HepG2 (cell line): ENCODE data around the gene KANSL1L. TPM values are rescaled to one million over a fixed set of nuclear protein-coding genes. Genes with fewer than 3 reads are reported as not detected.

Experiments used
- ATAC-seq: fragments of 200-7000 bp; cut with Tn5 transposase; 3 replicates; pipeline ENCODE4 v1.9.1; 2020; ENCODE audit warnings: mild to moderate bottlenecking, moderate library complexity
- BruUV-seq: library from RNA; stranded (reverse); fragments of 400-500 nt; replicated peaks from 2 replicates; lab custom pipeline; 2021; lab: Mats Ljungman, UMichigan
- CTCF ChIA-PET: fragments of 300-600 bp; formaldehyde crosslinking; extraction: SDS; loops from one replicate; lab custom pipeline; 2021; ENCODE audit warnings: low total read pairs, inconsistent platforms, low intra/inter-chr PET ratio; lab: Yijun Ruan, JAX
- POLR2A ChIA-PET: fragments of 350-600 bp; sonication (Branson Sonifier 250); formaldehyde crosslinking; loops from one replicate; lab custom pipeline; 2020; ENCODE audit warnings: antibody characterized with exemption, inconsistent platforms; lab: Yijun Ruan, JAX
- DNase-seq: peaks from one replicate; pipeline ENCODE4 v3.0.0-alpha.2; 2015; ENCODE audit warnings: low spot score
- FAIRE-seq: peaks from 3 replicates; lab custom pipeline; 2011; peaks lifted over from hg19 to GRCh38; lab: Jason Lieb, UNC
- H2AFZ ChIP-seq: one replicate; pipeline ENCODE4 v1.6.1; 2011; ENCODE audit warnings: low read length, inconsistent platforms
- H3K27ac ChIP-seq: fragments of 300-600 bp; 3 replicates; pipeline ENCODE4 v1.8.0; 2011; ENCODE audit warnings: mixed run types, mild to moderate bottlenecking, mixed read lengths, low read length, inconsistent platforms; ENCODE audit not compliant: insufficient read depth; ENCODE audit errors: extremely low read length
- H3K27me3 ChIP-seq, 2 experiments: fragments of 200-600 bp in 1 of 2; 2 replicates in 1 of 2; 3 replicates in 1 of 2; pipeline versions ENCODE4 v1.6.0 to v1.8.0; 2011; ENCODE audit warnings: low read length in 2 of 2, mild to moderate bottlenecking in 2 of 2, moderate library complexity in 2 of 2, inconsistent platforms in 1 of 2; ENCODE audit not compliant: insufficient read depth in 2 of 2, control insufficient read depth in 1 of 2
- H3K36me3 ChIP-seq, 2 experiments: fragments of 200-600 bp in 1 of 2; replicated peaks in 1 of 2; 2 replicates in 1 of 2; 3 replicates in 1 of 2; pipeline versions ENCODE4 v1.5.1 to v1.8.0; 2011; ENCODE audit warnings: low read length in 2 of 2, inconsistent platforms in 1 of 2; ENCODE audit not compliant: insufficient read depth in 2 of 2, control insufficient read depth in 1 of 2
- H3K4me1 ChIP-seq: 2 replicates; pipeline ENCODE4 v1.5.1; 2012; ENCODE audit warnings: low read length, inconsistent platforms; ENCODE audit not compliant: insufficient read depth
- H3K4me2 ChIP-seq: 2 replicates; pipeline ENCODE4 v1.6.0; 2011; ENCODE audit warnings: low read depth, low read length, inconsistent platforms
- H3K4me3 ChIP-seq, 3 experiments: fragments of 200-600 bp in 1 of 3; sonication (generic), shearing (Covaris generic) in 1 of 3; replicated peaks in 1 of 3; 2 replicates each; pipeline ENCODE4 v1.5.1; 2011 to 2016; ENCODE audit warnings: low read length in 3 of 3, inconsistent platforms in 2 of 3, low read depth in 2 of 3, mild to moderate bottlenecking in 2 of 3, control low read depth in 1 of 3, mixed read lengths in 1 of 3; ENCODE audit not compliant: insufficient read depth in 1 of 3
- H3K79me2 ChIP-seq: one replicate; pipeline ENCODE4 v1.6.1; 2011; ENCODE audit warnings: low read length, inconsistent platforms; ENCODE audit not compliant: insufficient read depth
- H3K9ac ChIP-seq: 2 replicates; pipeline ENCODE4 v1.6.0; 2011; ENCODE audit warnings: mild to moderate bottlenecking, low read depth, low read length, inconsistent platforms; ENCODE audit not compliant: insufficient read depth
- H3K9me3 ChIP-seq: 2 replicates; pipeline ENCODE4 v1.5.1; 2012; ENCODE audit warnings: mild to moderate bottlenecking, low read length
- H4K20me1 ChIP-seq: 2 replicates; pipeline ENCODE4 v1.6.0; 2011; ENCODE audit warnings: inconsistent platforms, mild to moderate bottlenecking, low read length, moderate library complexity; ENCODE audit not compliant: insufficient read depth
- BCL6 ChIP-seq: IDR thresholded peaks from 2 replicates; pipeline ENCODE4 v1.6.1; 2016; ENCODE audit warnings: missing genetic modification reagents, missing compliant biosample characterization
- CEBPB ChIP-seq: IDR thresholded peaks from 2 replicates; pipeline ENCODE4 v1.6.1; 2011; ENCODE audit warnings: low read depth, low read length, improper control_type of control experiment, borderline replicate concordance
- GATAD2A ChIP-seq: IDR thresholded peaks from 2 replicates; pipeline ENCODE4 v1.6.1; 2016
- HNF4A ChIP-seq: sonication (generic); formaldehyde crosslinking; IDR thresholded peaks from 2 replicates; pipeline ENCODE4 v1.4.0; 2020; ENCODE audit warnings: missing genetic modification reagents
- HNF4G ChIP-seq, 2 experiments: sonication (generic) in 1 of 2; formaldehyde crosslinking in 1 of 2; IDR thresholded peaks; 2 replicates each; pipeline versions ENCODE4 v1.4.0 to v1.6.1; 2011 to 2020; ENCODE audit warnings: borderline replicate concordance in 2 of 2, low read depth in 2 of 2, mild to moderate bottlenecking in 2 of 2, low read length in 1 of 2, missing genetic modification reagents in 1 of 2, moderate library complexity in 1 of 2
- NCOR1 ChIP-seq: fragments of 200-600 bp; sonication (generic); IDR thresholded peaks from 2 replicates; pipeline ENCODE4 v1.7.0; 2017; ENCODE audit warnings: antibody characterized with exemption, low read length, borderline replicate concordance
- ZNF382 ChIP-seq: sonication (generic); formaldehyde crosslinking; IDR thresholded peaks from 2 replicates; pipeline ENCODE4 v1.5.0; 2020; ENCODE audit warnings: missing genetic modification reagents, mild to moderate bottlenecking, borderline replicate concordance
- WGBS: methylation state at CpG from one replicate; pipeline ENCODE4 v1.1.6; 2017; ENCODE audit warnings: low lambda C conversion rate; 5-methylcytosine and 5-hydroxymethylcytosine counted together
- in situ Hi-C: cut with HindIII; loops from 2 replicates; pipeline ENCODE4 v1.10.0; 2017; ENCODE audit warnings: low pct_unique_long_range_greater_than_20kb; ENCODE audit not compliant: extremely low pct_ligation_motif_present
- intact Hi-C: fragments of 100-400 bp; cut with micrococcal nuclease; formaldehyde crosslinking; loops from one replicate; pipeline ENCODE4 v1.10.0; 2022; ENCODE audit not compliant: unreplicated experiment
- polyA plus RNA-seq, 8 experiments: library from polyadenylated mRNA; depleted of rRNA in 3 of 8; stranded (reverse) in 7 of 8; unstranded in 1 of 8; fragments of >200 nt; fragmentation: Illumina TruSeq in 4 of 8; extraction: Trizol in 4 of 8; gene quantifications; 2 replicates each; pipeline versions ENCODE4 v1.2.1 to v1.2.3, GENCODE V29; 2011 to 2016; ENCODE audit warnings: low read depth in 4 of 8, missing spikeins in 1 of 8, mixed read lengths in 1 of 8; ENCODE audit not compliant: insufficient read depth in 1 of 8
- total RNA-seq, 5 experiments: library from RNA; depleted of rRNA; stranded (reverse); fragments of >200 nt; fragmentation: Illumina TruSeq; extraction: Trizol; gene quantifications; 2 replicates each; pipeline ENCODE4 v1.2.3, GENCODE V29; 2016; ENCODE audit warnings: low read depth in 1 of 5
- TF ChIP-seq, protein P1 (sequence below): sonication (generic); formaldehyde crosslinking; IDR thresholded peaks from 2 replicates; pipeline ENCODE4 v1.8.1; 2023; ENCODE audit warnings: mild to moderate bottlenecking, inconsistent platforms, moderate library complexity, missing genetic modification reagents, borderline replicate concordance
- TF ChIP-seq, protein P2 (sequence below): IDR thresholded peaks from 2 replicates; pipeline ENCODE4 v1.4.0; 2020; ENCODE audit warnings: mild to moderate bottlenecking, missing genetic modification reagents

KANSL1L gene
- total and polyA plus RNA-seq, 2 of the 13 experiments (the other 11 are each of a cell fraction or from before 2014, with no cell fraction given): 5.4 to 10.3 TPM

DNA sequence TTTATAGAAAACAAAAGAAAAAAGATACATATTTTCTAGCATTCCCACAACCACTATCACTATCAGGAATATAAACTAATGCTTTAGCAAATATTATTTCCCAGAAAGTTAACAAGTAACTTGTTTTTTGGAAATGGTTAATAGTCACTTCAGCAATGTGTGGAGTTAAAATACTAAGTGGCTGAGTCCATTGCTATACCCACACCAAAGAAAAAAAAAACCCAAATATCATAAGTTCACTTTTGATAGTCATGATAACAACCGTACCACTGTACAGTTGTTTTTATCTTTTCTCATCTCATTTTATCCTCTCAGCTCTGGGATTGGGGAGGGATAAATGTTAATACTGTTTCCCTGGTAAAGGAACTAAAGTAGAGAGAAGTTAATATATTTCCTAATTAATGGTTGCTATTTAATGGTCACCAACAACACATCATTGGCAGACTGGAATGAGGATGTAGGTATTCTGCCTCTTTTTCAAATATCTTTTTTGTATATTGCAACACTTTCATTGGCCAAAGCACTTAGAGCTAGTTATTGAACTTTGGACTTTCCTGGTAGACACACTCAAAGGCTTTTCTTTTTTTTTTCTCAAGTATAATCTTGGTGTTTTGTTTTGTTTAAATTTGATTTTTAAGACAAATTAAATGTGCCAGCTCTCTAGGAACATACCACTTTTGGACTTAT, 18.4 kb upstream of the KANSL1L start:
- in situ Hi-C loops: loop anchor here (25.0 kb wide), 1 partner anchor 1802 kb away; no protein-coding TSS in a partner anchor
- 2% methylated on average over 1 of the region's 1 CpG for WGBS
- peak; percentile 33 for DNase-seq
- 0 out of 2 replicates have a peak, but pooled peaks cover 5% of the 10 kb centered on the region for H3K9me3 ChIP-seq
- H3K4me3 ChIP-seq: no peak overlapping the region
- H3K4me1 ChIP-seq: peaks cover 11% of the 10 kb centered on the region
- no TSS peak for BruUV-seq
- H3K27ac ChIP-seq: no peak overlapping the region
- CTCF ChIA-PET: no interaction called here
- H3K27me3 ChIP-seq: no peaks in the 10 kb centered on the region
- POLR2A ChIA-PET: interaction anchor here (0.7 to 1.4 kb wide), 3 partner anchors 8 to 186 kb away, joined by 3 read pairs; partner anchors contain the start of gene KANSL1L
- TF ChIP-seq BCL6 (CRISPR knock-in tag) (0 out of 2 replicates have a peak, but pooled peaks have one; percentile 43), HNF4G (IDR thresholded peaks at IDR 0.05; ENCODE audit: borderline replicate concordance, low read depth, low read length) (0 out of 2 replicates have a peak, but pooled peaks have one; percentile 17), HNF4G (CRISPR knock-in tag; IDR thresholded peaks at IDR 0.05; ENCODE audit: borderline replicate concordance, low read depth) (no peak), CEBPB (peak; percentile 75), HNF4A (CRISPR knock-in tag) (peak; percentile 56), ZNF382 (no peak), GATAD2A (CRISPR knock-in tag) (peak; percentile 50; the same call in 1 of the 2 replicates), NCOR1 (peak; percentile 50; the same call in 1 of the 2 replicates)
- TF ChIP-seq, protein P1, sequence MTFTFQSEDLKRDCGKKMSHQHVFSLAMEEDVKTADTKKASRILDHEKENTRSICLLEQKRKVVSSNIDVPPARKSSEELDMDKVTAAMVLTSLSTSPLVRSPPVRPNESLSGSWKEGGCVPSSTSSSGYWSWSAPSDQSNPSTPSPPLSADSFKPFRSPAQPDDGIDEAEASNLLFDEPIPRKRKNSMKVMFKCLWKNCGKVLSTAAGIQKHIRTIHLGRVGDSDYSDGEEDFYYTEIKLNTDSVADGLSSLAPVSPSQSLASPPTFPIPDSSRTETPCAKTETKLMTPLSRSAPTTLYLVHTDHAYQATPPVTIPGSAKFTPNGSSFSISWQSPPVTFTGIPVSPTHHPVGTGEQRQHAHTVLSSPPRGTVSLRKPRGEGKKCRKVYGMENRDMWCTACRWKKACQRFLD (CRISPR knock-in tag): no peak
- TF ChIP-seq, protein P2, sequence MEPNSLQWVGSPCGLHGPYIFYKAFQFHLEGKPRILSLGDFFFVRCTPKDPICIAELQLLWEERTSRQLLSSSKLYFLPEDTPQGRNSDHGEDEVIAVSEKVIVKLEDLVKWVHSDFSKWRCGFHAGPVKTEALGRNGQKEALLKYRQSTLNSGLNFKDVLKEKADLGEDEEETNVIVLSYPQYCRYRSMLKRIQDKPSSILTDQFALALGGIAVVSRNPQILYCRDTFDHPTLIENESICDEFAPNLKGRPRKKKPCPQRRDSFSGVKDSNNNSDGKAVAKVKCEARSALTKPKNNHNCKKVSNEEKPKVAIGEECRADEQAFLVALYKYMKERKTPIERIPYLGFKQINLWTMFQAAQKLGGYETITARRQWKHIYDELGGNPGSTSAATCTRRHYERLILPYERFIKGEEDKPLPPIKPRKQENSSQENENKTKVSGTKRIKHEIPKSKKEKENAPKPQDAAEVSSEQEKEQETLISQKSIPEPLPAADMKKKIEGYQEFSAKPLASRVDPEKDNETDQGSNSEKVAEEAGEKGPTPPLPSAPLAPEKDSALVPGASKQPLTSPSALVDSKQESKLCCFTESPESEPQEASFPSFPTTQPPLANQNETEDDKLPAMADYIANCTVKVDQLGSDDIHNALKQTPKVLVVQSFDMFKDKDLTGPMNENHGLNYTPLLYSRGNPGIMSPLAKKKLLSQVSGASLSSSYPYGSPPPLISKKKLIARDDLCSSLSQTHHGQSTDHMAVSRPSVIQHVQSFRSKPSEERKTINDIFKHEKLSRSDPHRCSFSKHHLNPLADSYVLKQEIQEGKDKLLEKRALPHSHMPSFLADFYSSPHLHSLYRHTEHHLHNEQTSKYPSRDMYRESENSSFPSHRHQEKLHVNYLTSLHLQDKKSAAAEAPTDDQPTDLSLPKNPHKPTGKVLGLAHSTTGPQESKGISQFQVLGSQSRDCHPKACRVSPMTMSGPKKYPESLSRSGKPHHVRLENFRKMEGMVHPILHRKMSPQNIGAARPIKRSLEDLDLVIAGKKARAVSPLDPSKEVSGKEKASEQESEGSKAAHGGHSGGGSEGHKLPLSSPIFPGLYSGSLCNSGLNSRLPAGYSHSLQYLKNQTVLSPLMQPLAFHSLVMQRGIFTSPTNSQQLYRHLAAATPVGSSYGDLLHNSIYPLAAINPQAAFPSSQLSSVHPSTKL (CRISPR knock-in tag): peak; percentile 27; the same call in 1 of the 2 replicates
- TF ChIP-seq, all 625 proteins: peak for 7
- FAIRE-seq (peak; percentile 60), ATAC-seq (no peak; the same call in 2 of the 3 replicates)
- H3K79me2 ChIP-seq: no peaks in the 10 kb centered on the region
- intact Hi-C loops: no loop called here
- H3K4me2 ChIP-seq: no peak overlapping the region
- no peak overlapping the region for H2AFZ ChIP-seq
- H3K9ac ChIP-seq: no peak overlapping the region
- H3K36me3 ChIP-seq: no peaks in the 10 kb centered on the region
- no peaks in the 10 kb centered on the region for H4K20me1 ChIP-seq
